NK-92 (cell line): ENCODE measurements around the gene SUCO.

Source experiments
- DNase-seq: peaks from one replicate; lab custom pipeline; 2025; ENCODE audit not compliant: unreplicated experiment; lab: John Stamatoyannopoulos, UW

SUCO gene

GRCh38 chr1:172514108-172514507 is 18.8 kb upstream of the SUCO start:
- no peak for DNase-seq

GRCh38 chr1:172515436-172515835 is 17.5 kb upstream of the SUCO start:
- DNase-seq = no peak

GRCh38 chr1:172515927-172516326 is 17.0 kb upstream of the SUCO start:
- DNase-seq = no peak

GRCh38 chr1:172517081-172517480 is 15.9 kb upstream of the SUCO start:
- DNase-seq = no peak

- no peak for DNase-seq
Measured at GRCh38 chr1:172517545-172517944, 15.4 kb upstream of the SUCO start.

- no peak for DNase-seq
Measured at GRCh38 chr1:172529304-172529703, 3.6 kb upstream of the SUCO start.

GRCh38 chr1:172530000-172530399 is 3.0 kb upstream of the SUCO start:
- DNase-seq = no peak

GRCh38 chr1:172531412-172532182 is 1.4 kb upstream of the SUCO start:
- no peak for DNase-seq

- DNase-seq = peak; percentile 34
Measured at GRCh38 chr1:172532183-172532699, 709 bp upstream of the SUCO start.

GRCh38 chr1:172533513-172534151 is 682 bp downstream of the SUCO start:
- DNase-seq = no peak

- DNase-seq = no peak
Measured at GRCh38 chr1:172536256-172536655, 3.3 kb downstream of the SUCO start.

GRCh38 chr1:172537366-172537765 is 4.4 kb downstream of the SUCO start:
- DNase-seq = no peak

- no peak for DNase-seq
Measured at GRCh38 chr1:172537827-172538391, 5.0 kb downstream of the SUCO start.

- DNase-seq = no peak
Measured at GRCh38 chr1:172540635-172541034, 7.7 kb downstream of the SUCO start.

GRCh38 chr1:172544481-172545104 is 11.6 kb downstream of the SUCO start:
- no peak for DNase-seq

GRCh38 chr1:172545396-172546004 is 12.6 kb downstream of the SUCO start:
- DNase-seq = no peak

GRCh38 chr1:172547071-172547470 is 14.1 kb downstream of the SUCO start:
- DNase-seq = no peak

GRCh38 chr1:172549621-172550280 is 16.8 kb downstream of the SUCO start:
- DNase-seq = no peak

- DNase-seq = no peak
Measured at GRCh38 chr1:172551279-172551678, 18.3 kb downstream of the SUCO start.

- DNase-seq = no peak
Measured at GRCh38 chr1:172554915-172555314, 22.0 kb downstream of the SUCO start.

GRCh38 chr1:172556461-172556860 is 23.5 kb downstream of the SUCO start:
- DNase-seq = no peak
